ENCODE results near the gene ZBED6. TPM values are rescaled to one million over a fixed set of nuclear protein-coding genes. Genes with fewer than 3 reads are reported as not detected.
"Not testable (repeated sequence)": the region's sequence is repeated elsewhere in the genome, so short reads cannot be mapped to it uniquely, and the experiment has no call there.

ZBED6 gene
- total and polyA plus RNA-seq, 11 donors, result 1.3 to 19.6 (median 11.7) TPM

DNA sequence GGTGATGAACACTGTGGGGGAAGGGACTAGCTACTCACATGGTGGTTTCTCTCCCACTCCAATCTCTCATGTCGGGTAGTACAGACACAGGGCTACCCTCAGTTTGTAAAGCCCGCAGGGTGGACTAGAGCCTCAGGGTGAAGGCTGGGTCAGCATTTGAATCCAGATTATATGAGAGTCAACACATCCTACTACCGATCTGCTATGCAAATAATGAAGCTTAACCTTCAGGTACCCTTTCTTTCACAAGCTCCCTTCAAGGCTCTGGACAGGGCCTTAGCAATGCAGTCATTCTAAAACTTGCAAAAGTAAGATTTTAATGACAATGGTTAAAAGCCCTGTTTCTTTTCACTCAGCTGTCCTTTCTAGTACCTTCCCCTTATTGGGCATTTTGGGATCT, 5.5 kb upstream of the ZBED6 start:
- H3K36me3 ChIP-seq, result no peaks in the 10 kb centered on the region
- no peaks in the 10 kb centered on the region for H3K27me3 ChIP-seq
- peak in 1 of 4 donors; percentile 18 for ATAC-seq
- WGBS, 4 donors, result 76 to 85% (median 80%) methylated on average over 3 of the region's 3 CpGs
- H3K9me3 ChIP-seq, result no peaks in the 10 kb centered on the region
- intact Hi-C loops (cut with DNase I), result loop anchor here in 1 of 10 donors (10.0 kb wide), 1 partner anchor 285 kb away; no protein-coding TSS in a partner anchor
- TF ChIP-seq POLR2A (IDR thresholded peaks at IDR 0.05), result no peak
- TF ChIP-seq, protein P1, sequence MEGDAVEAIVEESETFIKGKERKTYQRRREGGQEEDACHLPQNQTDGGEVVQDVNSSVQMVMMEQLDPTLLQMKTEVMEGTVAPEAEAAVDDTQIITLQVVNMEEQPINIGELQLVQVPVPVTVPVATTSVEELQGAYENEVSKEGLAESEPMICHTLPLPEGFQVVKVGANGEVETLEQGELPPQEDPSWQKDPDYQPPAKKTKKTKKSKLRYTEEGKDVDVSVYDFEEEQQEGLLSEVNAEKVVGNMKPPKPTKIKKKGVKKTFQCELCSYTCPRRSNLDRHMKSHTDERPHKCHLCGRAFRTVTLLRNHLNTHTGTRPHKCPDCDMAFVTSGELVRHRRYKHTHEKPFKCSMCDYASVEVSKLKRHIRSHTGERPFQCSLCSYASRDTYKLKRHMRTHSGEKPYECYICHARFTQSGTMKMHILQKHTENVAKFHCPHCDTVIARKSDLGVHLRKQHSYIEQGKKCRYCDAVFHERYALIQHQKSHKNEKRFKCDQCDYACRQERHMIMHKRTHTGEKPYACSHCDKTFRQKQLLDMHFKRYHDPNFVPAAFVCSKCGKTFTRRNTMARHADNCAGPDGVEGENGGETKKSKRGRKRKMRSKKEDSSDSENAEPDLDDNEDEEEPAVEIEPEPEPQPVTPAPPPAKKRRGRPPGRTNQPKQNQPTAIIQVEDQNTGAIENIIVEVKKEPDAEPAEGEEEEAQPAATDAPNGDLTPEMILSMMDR (IDR thresholded peaks at IDR 0.05), result no peak
- peaks cover 0 to 6% (median 0%) of the 10 kb centered on the region in 12 donors for H3K4me1 ChIP-seq
- H3K27ac ChIP-seq, result no peak overlapping the region
- H3K4me3 ChIP-seq, result no peak overlapping the region
- DNase-seq, result no peak

DNA sequence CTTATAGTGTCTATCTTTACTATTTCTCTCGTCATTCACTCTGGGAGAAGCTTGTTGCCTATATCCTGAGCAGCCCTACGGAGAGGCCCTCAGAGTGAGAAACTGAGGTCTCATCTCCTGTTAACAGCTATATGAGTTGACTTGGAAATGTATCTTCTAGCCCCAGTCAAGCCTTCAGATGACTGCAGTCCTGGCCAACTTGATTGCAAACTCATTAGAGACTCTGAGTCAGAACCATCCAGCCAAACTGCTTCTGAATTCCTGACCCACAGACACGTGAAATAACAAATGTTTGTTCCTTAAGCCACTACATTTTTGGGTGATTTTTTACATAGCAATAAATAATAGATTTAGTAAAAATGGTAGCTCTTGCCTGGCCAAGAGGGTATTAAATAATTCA, 3.9 kb upstream of the ZBED6 start:
- H3K4me1 ChIP-seq, result peaks cover 0 to 11% (median under 1%) of the 10 kb centered on the region in 12 donors
- peaks cover 0 to under 1% (median 0%) of the 10 kb centered on the region in 9 donors for H3K36me3 ChIP-seq
- H3K27ac ChIP-seq, result no peak overlapping the region
- DNase-seq (no peak), ATAC-seq (no peak)
- H3K4me3 ChIP-seq, result no peak overlapping the region
- H3K9me3 ChIP-seq, result no peaks in the 10 kb centered on the region
- 75 to 92% (median 84%) methylated on average over 3 of the region's 3 CpGs for WGBS, 4 donors
- intact Hi-C loops (cut with DNase I), result loop anchor here in 1 of 10 donors (10.0 kb wide), 1 partner anchor 287 kb away; no protein-coding TSS in a partner anchor
- H3K27me3 ChIP-seq, result no peaks in the 10 kb centered on the region
- TF ChIP-seq, protein P1 (IDR thresholded peaks at IDR 0.05), result no peak
- no peak for TF ChIP-seq POLR2A (IDR thresholded peaks at IDR 0.05)

DNA sequence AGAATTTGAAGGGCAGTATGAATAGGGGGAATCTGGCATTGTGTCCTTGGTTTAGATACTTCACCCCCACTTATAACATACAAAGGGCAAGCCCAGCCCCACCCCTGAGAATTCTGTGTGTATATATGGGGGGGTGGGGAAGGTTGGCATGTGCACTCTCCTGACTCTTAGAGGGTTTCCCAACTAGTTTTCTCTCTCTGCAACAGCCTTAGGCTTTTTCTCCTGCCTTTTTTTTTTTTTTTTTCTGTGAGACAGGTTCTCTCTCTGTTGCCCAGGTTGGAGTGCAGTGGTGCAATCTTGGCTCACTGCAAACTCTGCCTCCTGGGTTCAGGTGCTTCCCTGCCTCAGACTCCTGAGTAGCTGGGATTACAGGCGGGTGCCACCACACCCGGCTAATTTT, 2.9 kb upstream of the ZBED6 start:
- Histone ChIP-seq H3K27me3 (no peaks in the 10 kb centered on the region), H3K4me3 (no peak overlapping the region), H3K27ac (no peak overlapping the region), H3K36me3 (peaks cover 0 to 8% (median 0%) of the 10 kb centered on the region in 9 donors), H3K4me1 (peaks cover 0 to 21% (median 11%) of the 10 kb centered on the region in 12 donors), H3K9me3 (no peaks in the 10 kb centered on the region)
- intact Hi-C loops (cut with DNase I), result loop anchor here in 1 of 10 donors (10.0 kb wide), 1 partner anchor 288 kb away; no protein-coding TSS in a partner anchor
- TF ChIP-seq, protein P1 (IDR thresholded peaks at IDR 0.05), result no peak
- ATAC-seq (no peak), DNase-seq (no peak)
- WGBS, 4 donors, result 88 to 95% (median 94%) methylated on average over 2 of the region's 2 CpGs

DNA sequence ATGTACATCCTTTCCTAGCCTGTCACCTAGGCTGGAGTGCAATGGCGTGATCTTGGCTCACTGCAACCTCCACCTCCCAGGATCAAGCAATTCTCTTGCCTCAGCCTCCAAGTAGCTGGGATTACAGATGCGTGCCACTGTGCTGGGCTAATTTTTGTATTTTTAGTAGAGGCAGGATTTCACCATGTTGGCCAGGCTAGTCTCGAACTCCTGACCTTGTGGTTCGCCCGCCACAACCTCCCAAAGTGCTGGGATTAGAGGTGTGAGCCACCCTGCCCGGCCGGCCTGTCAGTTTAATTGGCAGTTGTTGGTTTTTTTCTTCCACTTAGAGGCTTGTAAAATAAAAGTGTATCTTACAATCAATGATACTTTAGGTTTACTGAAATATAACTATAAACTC, 1.9 kb upstream of the ZBED6 start:
- not testable (repeated sequence) for H3K9me3 ChIP-seq, H3K4me3 ChIP-seq, H3K27ac ChIP-seq, H3K27me3 ChIP-seq, ATAC-seq, DNase-seq
- intact Hi-C loops (cut with DNase I), result loop anchor here in 1 of 10 donors (10.0 kb wide), 1 partner anchor 289 kb away; no protein-coding TSS in a partner anchor
- WGBS, 4 donors, result 95 to 99% (median 97%) methylated on average over 7 of the region's 7 CpGs
- H3K4me1 ChIP-seq, result peaks cover 6 to 31% (median 21%) of the 10 kb centered on the region in 12 donors
- H3K36me3 ChIP-seq, result peaks cover 0 to 19% (median 0%) of the 10 kb centered on the region in 9 donors

Measured in heart left ventricle (tissue), 16 donors.